ENCODE results near the gene ITGB8.

The ITGB8 gene

DNA sequence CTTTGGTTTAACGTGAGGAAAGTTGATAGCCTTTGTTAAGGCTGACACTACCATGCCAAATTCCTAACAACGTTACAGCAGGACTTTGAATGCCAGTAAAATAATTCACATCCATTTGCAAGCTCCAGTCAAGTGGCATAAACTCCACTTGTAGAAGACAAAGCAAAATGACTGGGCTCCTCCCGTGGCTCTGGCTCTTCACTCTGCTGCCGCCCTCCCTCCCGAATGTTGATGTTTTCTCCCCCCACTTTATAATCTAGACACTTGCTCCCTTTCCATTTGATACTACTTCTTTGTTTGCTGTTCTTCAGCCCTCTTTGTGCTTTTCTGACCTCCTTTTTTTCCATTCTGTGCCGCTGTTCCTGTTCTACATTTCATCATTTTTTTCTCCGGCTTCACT is 22.8 kb upstream of the ITGB8 start:
- DNase-seq (ENCODE audit: low spot score), result peak; percentile 29

DNA sequence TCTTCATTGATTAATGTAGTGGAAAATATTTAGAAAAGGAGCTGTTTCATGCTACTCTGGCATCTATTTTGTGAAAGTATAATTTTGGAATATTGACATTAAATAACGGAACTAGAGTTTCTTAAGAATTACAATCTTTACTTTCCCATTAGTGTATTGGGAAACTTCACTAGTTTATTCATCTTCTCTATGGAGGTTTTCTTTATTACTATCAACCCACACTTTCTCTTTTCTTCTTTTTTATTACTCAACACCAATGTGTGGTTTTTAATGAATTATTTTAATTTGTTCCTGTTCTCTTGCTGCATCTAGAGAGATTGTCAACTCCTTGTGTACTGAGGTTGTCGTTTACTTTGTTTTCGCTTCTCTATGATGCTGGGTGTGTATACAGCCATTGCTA is 20.4 kb upstream of the ITGB8 start:
- no peak for DNase-seq (ENCODE audit: low spot score)

DNA sequence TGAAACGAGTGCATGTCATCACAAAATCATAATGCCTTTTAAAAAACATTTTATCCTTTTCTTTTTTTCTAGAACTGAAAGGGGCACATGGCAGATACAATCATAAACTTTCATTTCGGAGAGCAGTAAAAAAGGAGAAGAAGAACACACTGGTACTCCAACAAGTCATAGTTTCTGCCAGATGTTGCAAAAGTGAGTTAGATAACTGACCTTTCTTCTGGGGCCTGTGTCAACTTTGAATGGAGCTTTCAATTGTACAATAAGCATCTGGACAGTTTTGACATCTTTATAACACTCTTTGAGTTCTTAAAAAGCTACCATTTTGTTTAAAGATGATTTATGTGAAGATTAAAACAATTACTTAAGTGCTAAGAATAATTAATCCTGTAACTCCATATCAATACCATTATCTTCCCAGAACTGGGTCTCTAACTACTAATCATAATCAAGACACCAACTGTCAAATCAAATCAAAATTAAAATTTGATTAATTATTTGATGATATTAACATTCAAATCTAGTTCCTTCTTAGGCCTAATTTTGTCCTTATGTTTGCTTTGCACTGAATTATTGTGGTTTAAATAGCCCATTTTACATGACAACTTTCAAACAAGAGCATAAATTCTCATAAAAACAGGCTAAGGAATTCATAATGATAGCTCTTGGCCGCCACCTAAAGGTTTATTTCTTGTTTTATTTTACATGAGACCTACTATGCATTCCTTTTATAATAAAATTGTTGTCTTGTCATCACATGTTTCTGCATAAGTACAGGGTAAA is 19.5 kb upstream of the ITGB8 start:
- DNase-seq (ENCODE audit: low spot score), result peak; percentile 79

DNA sequence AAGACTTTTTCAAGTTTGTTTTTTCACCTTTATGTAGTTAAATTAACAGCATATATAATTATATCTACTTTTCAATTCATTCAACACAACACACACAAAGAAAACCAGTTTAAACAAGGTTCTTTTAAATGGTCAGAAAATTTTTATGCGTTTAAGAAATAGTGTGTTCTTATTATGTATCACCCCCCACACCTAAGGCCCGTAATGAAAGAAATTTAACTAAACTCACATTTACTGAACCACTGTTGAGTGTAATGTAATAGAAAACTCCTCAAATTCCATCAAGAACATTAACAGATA is 19.0 kb upstream of the ITGB8 start:
- DNase-seq (ENCODE audit: low spot score), result no peak

DNA sequence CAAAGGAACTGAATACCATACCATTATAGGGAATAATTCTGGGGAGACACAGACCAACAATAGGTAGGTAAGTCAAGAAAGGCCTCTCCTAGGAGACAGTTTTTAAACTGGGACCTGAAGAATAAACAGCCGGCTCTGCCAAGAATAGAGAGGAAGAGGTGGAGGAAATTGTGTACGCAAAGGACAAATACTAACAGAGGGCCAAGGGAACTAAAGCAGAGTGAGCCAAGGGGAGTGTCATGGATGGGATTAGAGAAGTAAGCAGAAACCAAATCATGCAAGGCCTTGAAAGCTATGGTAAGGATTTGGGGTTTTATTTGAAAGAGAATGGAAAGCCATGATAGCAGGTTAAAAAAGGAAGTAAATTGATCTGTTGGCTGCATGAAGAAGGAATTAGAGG is 18.1 kb upstream of the ITGB8 start:
- no peak for DNase-seq (ENCODE audit: low spot score)

DNA sequence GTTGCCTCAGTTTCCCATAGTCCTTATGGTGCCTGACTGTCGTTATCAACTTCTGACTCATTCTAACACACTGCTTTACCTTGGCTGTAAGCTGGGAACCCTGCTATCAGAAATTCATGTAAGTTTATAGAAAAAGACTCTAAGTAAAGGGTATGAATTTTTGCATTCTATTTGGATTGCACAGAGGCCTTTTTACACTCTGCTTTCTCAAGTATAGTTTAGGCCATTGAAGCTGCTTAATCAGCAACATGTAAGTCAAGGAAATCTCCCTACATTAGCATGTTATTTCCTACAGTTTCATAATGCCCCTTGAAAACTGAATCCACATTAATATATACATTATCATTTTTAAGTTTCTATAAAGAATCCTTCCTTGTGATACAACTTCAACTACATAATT is 17.1 kb upstream of the ITGB8 start:
- DNase-seq (ENCODE audit: low spot score), result no peak

DNA sequence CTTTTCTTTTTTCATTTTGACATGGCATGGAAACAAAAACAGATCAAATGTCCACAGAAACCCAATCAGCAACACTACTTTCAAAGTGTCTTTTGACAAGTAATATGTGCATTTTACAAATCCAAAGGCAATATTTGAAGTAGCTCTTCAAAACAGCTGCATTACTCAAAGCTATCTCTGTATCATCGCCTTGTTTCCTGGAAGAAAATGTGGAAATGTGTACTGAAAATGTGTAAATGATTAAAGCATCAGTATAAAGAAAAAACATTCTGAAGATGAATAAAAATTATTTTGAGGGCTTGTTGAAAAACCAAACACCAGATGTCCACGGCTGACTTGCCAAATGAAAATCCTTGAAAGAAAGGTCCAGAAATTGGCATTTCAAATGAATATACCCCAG is 16.5 kb upstream of the ITGB8 start:
- DNase-seq (ENCODE audit: low spot score), result no peak

DNA sequence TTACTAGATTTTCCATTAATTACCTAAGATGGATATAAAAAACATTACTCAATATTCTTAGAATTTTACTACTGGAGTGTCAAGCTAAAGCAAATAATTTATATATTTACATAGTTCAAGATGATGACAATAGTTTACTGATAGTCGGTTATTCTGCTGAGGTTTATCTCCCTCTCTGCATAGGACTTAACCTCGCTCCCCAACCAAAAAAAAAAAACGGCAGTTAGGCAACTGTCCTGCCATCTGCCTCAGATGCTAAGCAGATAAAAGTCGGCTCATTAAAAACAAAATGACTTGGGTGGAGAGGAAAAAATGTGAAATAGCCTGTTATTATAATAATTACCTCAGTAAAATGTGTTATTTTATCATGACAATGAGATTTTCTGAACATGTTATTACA is 14.0 kb upstream of the ITGB8 start:
- no peak for DNase-seq (ENCODE audit: low spot score)

DNA sequence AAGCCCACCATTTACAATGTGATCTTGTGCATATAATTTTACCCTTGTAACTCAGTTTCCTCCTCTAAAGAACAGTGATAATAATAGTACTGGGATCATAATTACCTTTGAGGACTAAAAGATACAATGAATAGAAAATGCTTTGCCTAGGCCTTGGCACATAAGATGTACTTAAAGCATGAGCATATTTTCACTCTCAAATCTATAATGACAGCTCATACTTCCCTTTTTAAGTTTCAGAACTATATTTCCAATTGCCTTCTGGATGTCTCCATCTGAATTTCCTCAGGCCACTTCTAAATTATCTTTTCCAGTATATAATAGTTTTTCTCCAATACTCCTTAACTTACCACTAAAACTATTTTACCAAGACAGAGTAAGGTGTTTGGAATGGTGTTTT is 13.3 kb upstream of the ITGB8 start:
- no peak for DNase-seq (ENCODE audit: low spot score)

DNA sequence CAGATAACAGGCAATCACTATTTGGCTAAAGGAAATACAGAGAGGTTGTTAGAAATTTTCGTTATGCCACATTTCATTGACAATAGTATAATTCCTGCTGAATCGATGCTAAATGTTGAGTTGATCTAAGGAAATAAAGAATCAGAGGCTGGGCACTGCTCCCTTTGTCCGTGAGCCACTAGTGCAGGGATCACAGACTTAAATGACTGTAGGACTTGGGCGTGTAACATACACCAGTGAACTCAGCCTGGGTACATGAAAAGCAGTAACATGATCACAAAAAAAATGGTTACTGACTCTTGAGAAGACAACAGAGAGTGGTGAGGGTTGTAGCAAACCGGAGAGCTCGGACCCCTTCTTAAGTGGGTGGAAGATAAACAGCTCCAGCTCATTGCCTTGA is 11.8 kb upstream of the ITGB8 start:
- DNase-seq (ENCODE audit: low spot score), result no peak

DNA sequence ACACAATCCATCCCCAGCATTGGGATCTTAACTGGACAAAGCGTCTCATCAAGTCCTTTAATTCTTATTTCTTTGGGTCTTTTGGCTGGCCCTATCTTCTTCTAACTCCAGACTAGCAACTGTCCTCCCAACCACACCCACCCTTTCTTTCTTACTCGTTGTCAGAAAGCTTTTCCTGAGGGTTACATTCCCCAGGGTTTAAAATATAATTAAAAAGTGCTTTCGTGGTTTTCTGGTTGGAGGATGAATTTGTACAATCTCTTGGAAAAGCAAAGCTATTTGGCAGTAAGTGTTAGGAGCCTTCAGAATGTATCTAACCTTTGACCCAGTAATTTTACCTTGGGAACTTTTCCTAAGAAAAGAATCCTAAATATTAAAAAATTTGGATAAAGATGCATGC is 10.4 kb upstream of the ITGB8 start:
- no peak for DNase-seq (ENCODE audit: low spot score)

DNA sequence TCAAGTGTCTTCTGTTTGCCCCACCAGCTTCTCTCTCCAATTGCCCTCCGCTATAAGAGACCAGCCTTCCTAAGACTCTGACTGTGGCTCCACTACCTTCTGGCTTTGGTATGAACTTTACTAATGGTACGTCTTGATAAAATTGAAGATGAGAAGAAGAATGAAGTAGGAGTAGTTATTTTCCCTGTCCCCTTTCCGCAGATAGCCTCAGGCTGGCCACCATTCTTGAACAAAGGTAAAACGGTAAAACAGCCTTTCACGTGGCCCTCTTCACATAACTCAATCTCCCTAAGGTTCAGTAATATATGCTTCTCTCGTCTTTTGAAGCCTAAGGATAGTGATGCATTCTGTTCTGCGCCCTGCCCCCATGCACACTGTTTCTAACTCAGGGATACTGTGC is 9.9 kb upstream of the ITGB8 start:
- no peak for DNase-seq (ENCODE audit: low spot score)

DNA sequence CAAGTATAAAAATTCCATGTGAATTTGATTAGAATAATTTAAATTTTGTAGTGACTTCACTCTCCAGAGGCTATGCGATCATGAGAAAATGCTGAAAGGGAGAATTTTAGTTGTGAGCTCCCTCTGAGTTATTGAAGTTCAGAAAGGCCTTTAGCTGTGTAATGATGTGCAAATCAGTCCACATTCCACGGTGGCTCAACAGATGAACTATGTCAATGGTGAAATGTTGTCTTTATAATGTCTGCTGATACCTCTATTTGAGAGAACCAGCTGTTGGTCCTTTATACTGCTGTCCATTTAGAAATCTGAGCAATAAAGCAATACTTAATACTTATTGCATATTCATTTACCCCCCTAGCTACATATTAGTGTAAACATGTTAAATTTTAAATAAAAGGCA is 7.1 kb upstream of the ITGB8 start:
- DNase-seq (ENCODE audit: low spot score), result no peak

DNA sequence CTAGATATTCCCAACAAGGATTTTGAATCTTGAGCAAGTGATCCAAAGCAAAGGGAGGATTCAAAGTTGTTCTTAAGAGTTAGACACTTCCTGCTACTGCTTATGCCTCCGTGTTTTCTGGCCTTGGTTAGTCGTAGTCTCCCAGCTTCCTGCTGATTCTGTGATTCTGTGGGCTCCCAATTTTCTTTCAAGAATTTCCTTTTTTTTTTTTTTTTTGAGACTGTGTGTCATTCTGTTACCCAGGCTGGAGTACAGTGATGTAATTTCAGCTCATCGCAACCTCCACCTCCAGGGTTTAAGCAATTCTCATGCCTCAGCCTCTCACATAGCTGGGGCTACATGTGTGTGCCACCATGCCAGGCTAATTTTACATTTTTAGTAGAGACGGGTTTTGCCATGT is 4.4 kb upstream of the ITGB8 start:
- peak; percentile 65 for DNase-seq (ENCODE audit: low spot score)

DNA sequence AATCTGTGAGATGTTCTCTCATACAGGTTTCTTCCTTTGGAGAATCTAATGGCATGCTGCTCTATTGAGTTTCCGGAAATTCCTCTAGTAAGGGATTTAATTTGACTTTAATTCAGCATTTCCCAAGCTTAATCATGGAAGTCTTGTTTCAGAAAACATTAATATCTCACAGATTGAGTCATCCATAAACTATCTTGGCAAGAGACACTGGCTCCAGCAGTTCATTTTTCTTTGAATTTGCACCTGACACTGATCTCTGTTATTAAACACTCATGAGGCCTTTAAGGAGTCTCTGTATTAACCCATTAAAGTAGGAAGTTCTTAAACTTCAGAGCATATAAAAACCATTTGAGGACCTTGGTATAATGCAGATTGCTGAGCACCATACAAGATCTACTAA is 3.6 kb upstream of the ITGB8 start:
- peak; percentile 89 for DNase-seq (ENCODE audit: low spot score)

DNA sequence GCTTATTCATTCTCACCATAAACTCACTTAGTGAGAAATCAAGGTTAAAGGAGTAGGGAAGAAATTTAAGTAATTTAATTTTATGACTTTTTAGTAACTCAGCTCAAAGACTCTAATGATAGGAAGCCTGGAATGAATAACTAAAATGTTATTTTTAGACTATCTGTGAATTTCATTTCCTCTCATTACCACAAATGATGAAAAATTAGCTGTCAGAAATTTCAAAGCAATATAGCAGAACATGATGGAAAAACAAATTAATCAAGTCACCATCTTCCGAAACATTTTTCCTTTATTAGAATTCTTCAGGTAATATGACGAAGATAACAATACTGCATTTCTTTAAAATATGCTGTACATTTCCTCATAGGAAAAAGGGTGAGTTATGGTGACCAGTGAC is 2.7 kb upstream of the ITGB8 start:
- no peak for DNase-seq (ENCODE audit: low spot score)

DNA sequence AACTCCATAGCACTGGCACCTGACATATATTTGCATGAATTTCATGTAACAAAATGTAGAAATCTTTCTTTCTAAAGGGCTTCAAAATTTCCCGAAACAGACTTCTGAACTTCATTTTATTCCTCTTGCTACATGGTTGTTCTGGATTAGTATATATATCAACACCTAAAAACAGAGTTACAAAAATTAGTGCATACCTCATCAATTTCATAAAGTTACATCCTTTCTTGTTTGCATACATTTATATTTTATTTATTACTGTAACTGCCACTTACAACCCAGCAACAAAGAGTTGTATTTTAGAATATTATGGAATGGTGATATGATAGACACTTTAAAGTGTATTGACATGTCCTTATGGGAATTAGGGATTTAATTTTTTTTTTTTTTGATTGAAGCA is 2.0 kb upstream of the ITGB8 start:
- DNase-seq (ENCODE audit: low spot score), result no peak

DNA sequence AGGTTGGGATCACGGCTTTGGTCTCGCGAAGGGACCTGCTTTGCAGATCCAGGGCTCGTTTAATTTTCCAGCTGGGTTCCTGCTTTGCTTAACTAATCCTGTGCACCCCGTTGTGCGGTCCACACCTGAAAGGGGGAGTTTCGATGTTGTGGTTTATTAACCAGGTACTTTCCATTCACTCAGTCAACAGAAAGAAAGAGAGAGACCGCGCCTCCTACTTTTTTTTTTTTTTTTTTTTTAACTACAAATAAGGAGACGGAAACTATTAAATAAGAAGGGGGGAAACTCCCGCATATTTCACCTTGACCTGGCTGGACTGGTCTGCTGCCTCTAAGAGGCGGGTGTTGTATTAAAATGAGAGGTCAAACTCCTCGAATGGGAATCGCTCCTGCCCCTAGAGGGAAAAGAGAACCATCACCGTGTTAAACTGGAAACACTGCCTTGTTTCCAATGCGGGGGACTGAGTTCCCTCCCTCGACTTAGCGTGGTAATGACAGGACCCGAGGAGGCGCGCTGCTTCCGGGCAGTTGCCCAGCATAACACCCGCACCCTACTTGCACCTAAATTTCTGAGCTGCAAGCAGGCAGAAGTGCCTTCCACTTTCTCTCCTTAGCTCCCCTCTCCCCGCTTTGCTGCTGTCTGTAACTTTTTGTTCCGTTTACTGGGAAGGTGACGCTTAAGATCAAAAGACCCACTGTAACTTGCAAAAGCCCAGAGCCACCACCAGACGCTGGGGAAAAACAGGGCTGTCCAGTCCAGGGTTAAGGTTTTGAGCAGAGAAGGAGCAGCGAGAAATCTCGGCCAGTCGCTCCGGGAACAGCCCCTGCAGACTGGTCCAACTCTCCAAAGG is 1.1 kb upstream of the ITGB8 start:
- DNase-seq (ENCODE audit: low spot score), result peak; percentile 99

DNA sequence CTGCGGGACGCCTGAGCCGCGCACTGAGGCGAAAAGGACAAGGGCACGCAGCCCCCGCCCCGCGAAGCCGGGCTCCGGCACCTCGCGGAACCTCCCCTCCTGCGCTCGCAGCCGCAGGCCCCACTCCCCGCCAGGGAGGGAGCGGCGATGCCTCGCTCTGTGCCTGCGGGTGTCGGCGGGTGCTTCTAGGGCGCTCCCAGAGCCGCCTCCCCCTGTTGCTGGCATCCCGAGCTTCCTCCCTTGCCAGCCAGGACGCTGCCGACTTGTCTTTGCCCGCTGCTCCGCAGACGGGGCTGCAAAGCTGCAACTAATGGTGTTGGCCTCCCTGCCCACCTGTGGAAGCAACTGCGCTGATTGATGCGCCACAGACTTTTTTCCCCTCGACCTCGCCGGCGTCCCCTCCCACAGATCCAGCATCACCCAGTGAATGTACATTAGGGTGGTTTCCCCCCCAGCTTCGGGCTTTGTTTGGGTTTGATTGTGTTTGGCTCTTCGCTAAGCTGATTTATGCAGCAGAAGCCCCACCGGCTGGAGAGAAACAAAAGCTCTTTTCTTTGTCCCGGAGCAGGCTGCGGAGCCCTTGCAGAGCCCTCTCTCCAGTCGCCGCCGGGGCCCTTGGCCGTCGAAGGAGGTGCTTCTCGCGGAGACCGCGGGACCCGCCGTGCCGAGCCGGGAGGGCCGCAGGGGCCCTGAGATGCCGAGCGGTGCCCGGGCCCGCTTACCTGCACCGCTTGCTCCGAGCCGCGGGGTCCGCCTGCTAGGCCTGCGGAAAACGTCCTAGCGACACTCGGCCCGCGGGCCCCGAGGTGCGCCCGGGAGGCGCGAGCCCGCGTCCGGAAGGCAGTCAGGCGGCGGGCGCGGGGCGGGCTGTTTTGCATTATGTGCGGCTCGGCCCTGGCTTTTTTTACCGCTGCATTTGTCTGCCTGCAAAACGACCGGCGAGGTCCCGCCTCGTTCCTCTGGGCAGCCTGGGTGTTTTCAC is 519 bp downstream of the ITGB8 start:
- DNase-seq (ENCODE audit: low spot score), result no peak

DNA sequence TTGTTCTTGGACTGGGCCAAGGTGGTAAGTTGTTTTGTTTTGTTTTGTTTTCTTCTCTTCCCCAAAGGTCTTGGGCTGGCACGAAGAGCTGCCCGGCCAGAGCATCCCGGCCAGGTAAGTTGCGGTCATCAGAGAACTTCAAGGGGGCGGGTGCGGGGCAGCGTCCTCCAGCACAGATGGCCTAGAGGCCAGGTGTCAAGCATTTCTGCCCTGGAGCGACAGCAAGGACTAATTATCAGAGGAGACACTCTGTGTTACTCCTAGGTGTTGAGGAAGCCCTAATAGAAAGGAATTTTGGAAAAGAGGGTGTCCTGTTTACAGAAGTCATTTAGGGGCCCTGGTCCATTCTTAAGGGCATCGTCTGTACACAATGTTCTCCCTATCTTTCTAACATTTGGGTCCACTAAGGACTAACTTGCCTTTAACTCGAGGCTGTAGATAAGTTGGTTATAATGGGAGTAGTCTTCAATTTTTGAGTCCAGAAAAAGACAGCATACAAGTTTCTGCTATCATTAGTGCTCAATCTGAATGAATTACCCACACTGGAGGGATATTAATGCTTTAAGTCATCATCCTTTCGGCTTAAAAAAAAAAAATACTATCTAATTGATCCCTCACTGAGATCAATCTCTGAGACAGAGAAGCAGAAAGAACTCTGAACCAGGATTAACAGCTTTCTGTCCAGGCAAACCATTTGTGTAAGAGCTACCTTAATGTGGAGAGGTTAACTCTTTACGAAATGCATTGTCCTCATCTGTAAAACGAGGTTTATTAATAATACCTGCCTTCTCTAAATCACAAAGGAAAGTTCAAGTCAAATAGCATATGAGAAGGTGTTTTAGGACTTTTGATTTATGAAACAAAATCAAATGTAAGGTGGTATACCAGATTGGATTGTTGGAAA is 1.5 kb downstream of the ITGB8 start:
- DNase-seq (ENCODE audit: low spot score), result peak; percentile 60

DNA sequence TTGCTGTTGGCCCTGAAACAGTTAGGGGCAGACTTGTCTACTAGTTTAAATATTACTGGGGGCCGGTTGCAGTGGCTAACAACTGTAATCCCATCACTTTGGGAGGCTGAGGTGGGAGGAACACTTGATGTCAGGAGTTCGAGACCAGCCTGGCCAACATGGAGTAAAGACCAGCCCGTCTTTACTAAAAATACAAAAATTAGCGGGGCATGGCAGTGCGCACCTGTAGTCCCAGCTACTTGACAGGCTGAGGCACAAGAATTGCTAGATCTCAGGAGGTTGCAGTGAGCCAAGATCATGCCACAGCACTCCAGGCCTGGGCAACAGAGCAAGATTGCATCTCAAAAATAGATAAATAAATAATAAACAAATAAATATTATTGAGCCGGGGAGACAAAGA is 7.6 kb downstream of the ITGB8 start:
- no peak for DNase-seq (ENCODE audit: low spot score)

DNA sequence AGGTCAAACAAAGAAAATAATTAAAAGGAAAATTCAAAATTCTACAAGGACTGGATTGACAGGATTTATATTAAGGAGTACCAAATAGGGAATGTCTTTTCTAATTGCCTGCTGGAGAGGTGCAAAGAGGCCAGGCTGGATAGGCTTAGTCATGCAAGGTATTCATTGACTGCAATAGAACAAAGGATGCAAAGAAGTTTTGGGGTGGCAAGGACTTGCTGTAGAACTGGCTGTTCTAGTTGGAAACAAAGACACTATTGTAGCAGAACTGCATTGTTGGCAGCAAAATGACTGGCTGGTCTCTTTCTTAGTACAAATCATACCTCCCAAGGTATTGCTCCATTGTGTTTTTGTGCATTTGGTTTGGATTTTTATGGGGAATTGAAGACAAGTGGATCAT is 10.1 kb downstream of the ITGB8 start:
- DNase-seq (ENCODE audit: low spot score), result peak; percentile 69
